ENCODE measurements around the gene CPXM2. TPM values are rescaled to one million over a fixed set of nuclear protein-coding genes. Genes with fewer than 3 reads are reported as not detected.
A peak's percentile ranks its signal among the peaks of the same experiment; 100 is the strongest.

The CPXM2 gene
- polyA plus RNA-seq, 5 donors, result 1.5 to 4.8 (median 2.2) TPM

GRCh38 chr10:123848564-123849457 is 42.8 kb downstream of the CPXM2 start:
- DNase-seq, result no peak

- DNase-seq, result peak in 1 of 2 donors; percentile 4
Observed at GRCh38 chr10:123847686-123848432, 43.7 kb downstream of the CPXM2 start.

GRCh38 chr10:123843835-123844234 is 47.8 kb downstream of the CPXM2 start:
- no peak for DNase-seq

- DNase-seq, result no peak
Observed at GRCh38 chr10:123842692-123843385, 48.8 kb downstream of the CPXM2 start.

GRCh38 chr10:123841560-123841959 is 50.0 kb downstream of the CPXM2 start:
- DNase-seq, result no peak

- no peak for DNase-seq
Observed at GRCh38 chr10:123841115-123841514, 50.5 kb downstream of the CPXM2 start.

GRCh38 chr10:123840714-123841113 is 50.9 kb downstream of the CPXM2 start:
- DNase-seq, result no peak

- no peak for DNase-seq
Observed at GRCh38 chr10:123838596-123839310, 52.9 kb downstream of the CPXM2 start.

- DNase-seq, result no peak
Observed at GRCh38 chr10:123837756-123838155, 53.9 kb downstream of the CPXM2 start.

GRCh38 chr10:123836418-123837145 is 55.0 kb downstream of the CPXM2 start:
- DNase-seq, result no peak

- no peak for DNase-seq
Observed at GRCh38 chr10:123835575-123835974, 56.0 kb downstream of the CPXM2 start.

GRCh38 chr10:123833170-123833850 is 58.3 kb downstream of the CPXM2 start:
- DNase-seq, result no peak

- no peak for DNase-seq
Observed at GRCh38 chr10:123831259-123831658, 60.3 kb downstream of the CPXM2 start.

GRCh38 chr10:123821136-123821535 is 70.5 kb downstream of the CPXM2 start:
- no peak for DNase-seq

GRCh38 chr10:123809632-123810031 is 82.0 kb downstream of the CPXM2 start:
- DNase-seq, result no peak

- no peak for DNase-seq
Observed at GRCh38 chr10:123808906-123809305, 82.7 kb downstream of the CPXM2 start.

GRCh38 chr10:123808286-123808685 is 83.3 kb downstream of the CPXM2 start:
- DNase-seq, result no peak

GRCh38 chr10:123807444-123808035 is 84.1 kb downstream of the CPXM2 start:
- DNase-seq, result no peak

- DNase-seq, result no peak
Observed at GRCh38 chr10:123804716-123805115, 86.9 kb downstream of the CPXM2 start.

- no peak for DNase-seq
Observed at GRCh38 chr10:123800821-123801220, 90.8 kb downstream of the CPXM2 start.
